HCT116 (cell line): ENCODE measurements around the gene TRIB2. TPM values are rescaled to one million over a fixed set of nuclear protein-coding genes. Genes with fewer than 3 reads are reported as not detected.

Experiments used
- ATAC-seq: fragments of 200-7000 bp; cut with Tn5 transposase; 2 replicates; pipeline ENCODE4 v1.9.1; 2020; ENCODE audit warnings: mild to moderate bottlenecking, moderate library complexity
- BruUV-seq: library from RNA; stranded (reverse); fragments of 400-500 nt; replicated peaks from 2 replicates; lab custom pipeline; 2021; lab: Mats Ljungman, UMichigan
- CTCF ChIA-PET: fragments of 300-600 bp; sonication (Branson Sonifier 250); formaldehyde crosslinking; loops from one replicate; lab custom pipeline; 2021; ENCODE audit warnings: antibody characterized with exemption; lab: Charles Lee
- POLR2A ChIA-PET: fragments of 300-600, 350-600 bp; sonication (Branson Sonifier 250); formaldehyde crosslinking; loops from one replicate; lab custom pipeline; 2021; ENCODE audit warnings: antibody characterized with exemption; lab: Charles Lee
- RAD21 ChIA-PET, 2 experiments: fragments of 300-600 bp; sonication (Branson Sonifier 250); formaldehyde crosslinking; loops; one replicate each; lab custom pipeline; 2023; ENCODE audit warnings: low total read pairs in 2 of 2; ENCODE audit not compliant: uncharacterized antibody in 2 of 2, unreplicated experiment in 2 of 2, low non-redundant PET in 1 of 2; lab: Charles Lee
- DNase-seq: peaks from one replicate; pipeline ENCODE4 v3.0.0-alpha.2; 2010; ENCODE audit warnings: low read depth, low spot score
- H2AFZ ChIP-seq: fragments of 200-600 bp; shearing (Covaris generic), sonication (generic); 2 replicates; pipeline ENCODE4 v1.6.1; 2017; ENCODE audit warnings: low read depth, mixed run types, mixed read lengths, antibody characterized with exemption, low read length; ENCODE audit not compliant: poor library complexity, severe bottlenecking
- H3K27ac ChIP-seq: 2 replicates; pipeline ENCODE4 v1.5.1; 2012; ENCODE audit warnings: low read depth, low read length
- H3K27me3 ChIP-seq: fragments of 200-600 bp; sonication (generic); 2 replicates; pipeline ENCODE4 v1.6.1; 2016; ENCODE audit warnings: mixed run types, low read length, mixed read lengths; ENCODE audit not compliant: insufficient read depth
- H3K36me3 ChIP-seq, 2 experiments: fragments of 200-500 bp in 1 of 2; fragments of 200-600 bp in 1 of 2; sonication (Bioruptor generic) in 1 of 2; sonication (generic) in 1 of 2; 2 replicates each; pipeline versions ENCODE4 v1.5.1 to v1.6.1; 2014 to 2016; ENCODE audit warnings: low read length in 2 of 2, inconsistent platforms in 1 of 2, mixed read lengths in 1 of 2, mixed run types in 1 of 2; ENCODE audit not compliant: insufficient read depth in 2 of 2, control insufficient read depth in 1 of 2
- H3K4me1 ChIP-seq, 2 experiments: fragments of 200-600 bp in 1 of 2; sonication (generic) in 1 of 2; 2 replicates each; pipeline versions ENCODE4 v1.5.1 to v1.6.1; 2012 to 2017; ENCODE audit warnings: low read length in 2 of 2, inconsistent platforms in 1 of 2, mild to moderate bottlenecking in 1 of 2, mixed read lengths in 1 of 2, mixed run types in 1 of 2, moderate library complexity in 1 of 2; ENCODE audit not compliant: insufficient read depth in 2 of 2, control insufficient read depth in 1 of 2
- H3K4me2 ChIP-seq: fragments of 200-600 bp; sonication (generic); 2 replicates; pipeline ENCODE4 v1.6.1; 2017; ENCODE audit warnings: mixed run types, low read length, mixed read lengths
- H3K4me3 ChIP-seq, 2 experiments: fragments of 200-600 bp in 1 of 2; sonication (generic) in 1 of 2; replicated peaks in 1 of 2; 2 replicates each; pipeline ENCODE4 v1.5.1; 2011 to 2016; ENCODE audit warnings: low read length in 2 of 2, control low read depth in 1 of 2, low read depth in 1 of 2, mild to moderate bottlenecking in 1 of 2, mixed read lengths in 1 of 2, mixed run types in 1 of 2
- H3K79me2 ChIP-seq: fragments of 200-600 bp; sonication (generic); 2 replicates; pipeline ENCODE4 v1.6.1; 2017; ENCODE audit warnings: mild to moderate bottlenecking, mixed run types, low read length, moderate library complexity, mixed read lengths; ENCODE audit not compliant: insufficient read depth
- H3K9ac ChIP-seq: fragments of 200-600 bp; sonication (generic); 2 replicates; pipeline ENCODE4 v1.6.1; 2016; ENCODE audit warnings: low read length, mixed read lengths
- H3K9me2 ChIP-seq: fragments of 200-600 bp; sonication (generic), shearing (Covaris generic); 2 replicates; pipeline ENCODE4 v1.6.1; 2017; ENCODE audit warnings: mixed run types, mild to moderate bottlenecking, moderate library complexity; ENCODE audit not compliant: insufficient read depth
- H3K9me3 ChIP-seq, 2 experiments: fragments of 200-500 bp in 1 of 2; fragments of 200-600 bp in 1 of 2; sonication (Bioruptor generic) in 1 of 2; sonication (generic) in 1 of 2; 2 replicates each; pipeline ENCODE4 v1.6.1; 2014 to 2017; ENCODE audit warnings: low read length in 2 of 2, mixed read lengths in 2 of 2, inconsistent platforms in 1 of 2, low read depth in 1 of 2, mild to moderate bottlenecking in 1 of 2, mixed run types in 1 of 2, moderate library complexity in 1 of 2; ENCODE audit not compliant: control insufficient read depth in 1 of 2, insufficient read depth in 1 of 2
- H4K20me1 ChIP-seq: fragments of 200-600 bp; sonication (generic), shearing (Covaris generic); 2 replicates; pipeline ENCODE4 v1.6.1; 2017; ENCODE audit warnings: mixed run types, mild to moderate bottlenecking, moderate library complexity; ENCODE audit not compliant: insufficient read depth
- CBX3 ChIP-seq: IDR thresholded peaks from 2 replicates; pipeline ENCODE4 v1.6.1; 2012; ENCODE audit warnings: low read depth
- CEBPB ChIP-seq: IDR thresholded peaks from 2 replicates; pipeline ENCODE4 v1.6.1; 2012; ENCODE audit warnings: low read depth
- CTCF ChIP-seq, 3 experiments: fragments of 200-600 bp in 1 of 3; sonication (generic) in 1 of 3; IDR thresholded peaks in 2 of 3; conservative IDR thresholded peaks in 1 of 3; 2 replicates each; pipeline ENCODE4 v1.5.1; 2012 to 2017; ENCODE audit warnings: low read depth in 2 of 3, low read length in 2 of 3, antibody characterized with exemption in 1 of 3, borderline replicate concordance in 1 of 3, control low read depth in 1 of 3, mild to moderate bottlenecking in 1 of 3, mixed read lengths in 1 of 3, mixed run types in 1 of 3, moderate library complexity in 1 of 3; ENCODE audit not compliant: insufficient read depth in 1 of 3
- EGR1 ChIP-seq: IDR thresholded peaks from 2 replicates; pipeline ENCODE4 v1.6.1; 2012; ENCODE audit warnings: low read depth
- ELF1 ChIP-seq: IDR thresholded peaks from 2 replicates; pipeline ENCODE4 v1.6.1; 2012; ENCODE audit warnings: low read depth, borderline replicate concordance
- EZH2 ChIP-seq: fragments of 200-600 bp; sonication (generic); IDR thresholded peaks from 2 replicates; pipeline ENCODE4 v1.6.1; 2017; ENCODE audit warnings: antibody characterized with exemption, mixed run types
- EZH2phosphoT487 ChIP-seq: fragments of 200-600 bp; IDR thresholded peaks from 2 replicates; pipeline ENCODE4 v1.6.1; 2018; ENCODE audit warnings: antibody characterized with exemption, borderline replicate concordance
- JUND ChIP-seq: IDR thresholded peaks from 2 replicates; pipeline ENCODE4 v1.6.1; 2012
- POLR2A ChIP-seq: IDR thresholded peaks from 2 replicates; pipeline ENCODE4 v1.7.0; 2011; ENCODE audit warnings: borderline replicate concordance; ENCODE audit not compliant: insufficient read depth, insufficient read length; ENCODE audit errors: extremely low read depth
- POLR2AphosphoS5 ChIP-seq: IDR thresholded peaks from 2 replicates; pipeline ENCODE4 v1.6.1; 2011; ENCODE audit warnings: mild to moderate bottlenecking, low read depth, low read length, moderate library complexity
- RAD21 ChIP-seq: IDR thresholded peaks from 2 replicates; pipeline ENCODE4 v1.6.1; 2012; ENCODE audit warnings: low read depth, mild to moderate bottlenecking
- REST ChIP-seq: IDR thresholded peaks from 2 replicates; pipeline ENCODE4 v1.6.1; 2012; ENCODE audit warnings: low read depth
- SRF ChIP-seq: IDR thresholded peaks from 2 replicates; pipeline ENCODE4 v1.6.1; 2012; ENCODE audit warnings: low read depth
- TCF7L2 ChIP-seq: IDR thresholded peaks from 2 replicates; pipeline ENCODE4 v1.7.0; 2011; ENCODE audit warnings: borderline replicate concordance, inconsistent platforms; ENCODE audit not compliant: insufficient read depth, insufficient read length; ENCODE audit errors: extremely low read depth
- YY1 ChIP-seq: IDR thresholded peaks from 2 replicates; pipeline ENCODE4 v1.6.1; 2011; ENCODE audit warnings: low read length, low read depth, moderate library complexity, mild to moderate bottlenecking; ENCODE audit not compliant: insufficient replicate concordance; ENCODE audit errors: extremely low read depth
- ZFX ChIP-seq: fragments of 450-650 bp; IDR thresholded peaks from 2 replicates; pipeline ENCODE4 v1.6.1; 2017
- ZNF274 ChIP-seq: fragments of 200-500 bp; sonication (Bioruptor generic); IDR thresholded peaks from 2 replicates; pipeline ENCODE4 v1.6.1; 2014; ENCODE audit warnings: mild to moderate bottlenecking, low read depth, low read length, inconsistent platforms
- intact Hi-C: fragments of 100-400 bp; cut with micrococcal nuclease; formaldehyde crosslinking; loops from 2 replicates; pipeline ENCODE4 v1.10.0; 2022
- total RNA-seq: library from RNA; stranded (reverse); gene quantifications from one replicate; pipeline ENCODE4 v1.2.1, GENCODE V29; 2021; ENCODE audit not compliant: unreplicated experiment
- TF ChIP-seq, protein P1 (sequence below): IDR thresholded peaks from 2 replicates; pipeline ENCODE4 v1.6.1; 2012
- TF ChIP-seq, protein P2 (sequence below): IDR thresholded peaks from 2 replicates; pipeline ENCODE4 v1.6.1; 2011; ENCODE audit warnings: mild to moderate bottlenecking, low read length, moderate library complexity; ENCODE audit not compliant: insufficient replicate concordance; ENCODE audit errors: extremely low read depth
- TF ChIP-seq, protein P3 (sequence below): IDR thresholded peaks from 2 replicates; pipeline ENCODE4 v1.6.1; 2012

TRIB2 gene
- total RNA-seq, 1 experiment from 2014 or later: 12.4 TPM

DNA sequence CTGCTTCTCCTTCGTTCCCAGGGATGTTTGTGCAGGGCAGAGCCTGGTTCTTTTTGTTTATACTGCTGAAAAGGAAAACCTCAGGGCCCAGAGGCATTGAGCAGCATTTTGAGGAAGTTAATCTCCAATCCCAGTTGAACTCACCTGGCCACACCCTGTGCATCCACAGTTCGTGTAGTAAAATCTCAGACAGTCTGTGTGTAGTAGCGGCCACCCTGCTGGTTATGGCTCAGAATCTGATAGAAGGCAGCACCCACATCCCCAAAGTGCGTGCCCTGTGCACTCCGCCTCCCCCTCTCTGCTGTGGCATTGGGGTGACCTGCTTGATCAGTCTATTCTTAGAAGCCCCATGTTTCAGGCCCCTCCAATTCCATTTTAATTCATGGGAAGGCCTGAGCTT is 10.9 kb downstream of the TRIB2 start:
- ATAC-seq (no peak), DNase-seq (no peak)
- ChIA-PET CTCF (no interaction called here), RAD21 (no interaction called here), POLR2A (no interaction called here)
- TF ChIP-seq CTCF (IDR thresholded peaks at IDR 0.05 in 2 of 3, conservative IDR thresholded peaks at IDR 0.05 in 1 of 3; ENCODE audit: borderline replicate concordance in 1 of 3, insufficient read depth in 1 of 3, low read depth in 2 of 3, low read length in 2 of 3) (no peak), CBX3 (no peak), SRF (no peak), POLR2A (no peak), CEBPB (no peak), POLR2AphosphoS5 (no peak), EZH2 (no peak), EZH2phosphoT487 (no peak), JUND (no peak), TCF7L2 (no peak), REST (no peak), RAD21 (no peak), YY1 (no peak), ZFX (no peak), ELF1 (no peak), ZNF274 (no peak), EGR1 (no peak)
- TF ChIP-seq, protein P1, sequence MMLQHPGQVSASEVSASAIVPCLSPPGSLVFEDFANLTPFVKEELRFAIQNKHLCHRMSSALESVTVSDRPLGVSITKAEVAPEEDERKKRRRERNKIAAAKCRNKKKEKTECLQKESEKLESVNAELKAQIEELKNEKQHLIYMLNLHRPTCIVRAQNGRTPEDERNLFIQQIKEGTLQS: no peak
- TF ChIP-seq, protein P2, sequence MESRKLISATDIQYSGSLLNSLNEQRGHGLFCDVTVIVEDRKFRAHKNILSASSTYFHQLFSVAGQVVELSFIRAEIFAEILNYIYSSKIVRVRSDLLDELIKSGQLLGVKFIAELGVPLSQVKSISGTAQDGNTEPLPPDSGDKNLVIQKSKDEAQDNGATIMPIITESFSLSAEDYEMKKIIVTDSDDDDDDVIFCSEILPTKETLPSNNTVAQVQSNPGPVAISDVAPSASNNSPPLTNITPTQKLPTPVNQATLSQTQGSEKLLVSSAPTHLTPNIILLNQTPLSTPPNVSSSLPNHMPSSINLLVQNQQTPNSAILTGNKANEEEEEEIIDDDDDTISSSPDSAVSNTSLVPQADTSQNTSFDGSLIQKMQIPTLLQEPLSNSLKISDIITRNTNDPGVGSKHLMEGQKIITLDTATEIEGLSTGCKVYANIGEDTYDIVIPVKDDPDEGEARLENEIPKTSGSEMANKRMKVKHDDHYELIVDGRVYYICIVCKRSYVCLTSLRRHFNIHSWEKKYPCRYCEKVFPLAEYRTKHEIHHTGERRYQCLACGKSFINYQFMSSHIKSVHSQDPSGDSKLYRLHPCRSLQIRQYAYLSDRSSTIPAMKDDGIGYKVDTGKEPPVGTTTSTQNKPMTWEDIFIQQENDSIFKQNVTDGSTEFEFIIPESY: no peak
- TF ChIP-seq, protein P3, sequence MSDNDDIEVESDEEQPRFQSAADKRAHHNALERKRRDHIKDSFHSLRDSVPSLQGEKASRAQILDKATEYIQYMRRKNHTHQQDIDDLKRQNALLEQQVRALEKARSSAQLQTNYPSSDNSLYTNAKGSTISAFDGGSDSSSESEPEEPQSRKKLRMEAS: no peak
- no TSS peak for BruUV-seq
- Histone ChIP-seq H3K36me3 (no peaks in the 10 kb centered on the region), H4K20me1 (no peaks in the 10 kb centered on the region), H3K9ac (no peak overlapping the region), H3K4me3 (no peak overlapping the region), H3K79me2 (no peaks in the 10 kb centered on the region), H3K9me2 (no peaks in the 10 kb centered on the region), H3K4me1 (peaks cover 3 to 22% of the 10 kb centered on the region in 2 experiments), H3K4me2 (peak overlapping the region; percentile 34; the same call in 1 of the 2 replicates), H3K9me3 (no peaks in the 10 kb centered on the region), H2AFZ (no peak overlapping the region), H3K27me3 (no peaks in the 10 kb centered on the region), H3K27ac (no peak overlapping the region)
- intact Hi-C loops: no loop called here
